H1 (cell line): ENCODE measurements around the gene SOX1. TPM values are rescaled to one million over a fixed set of nuclear protein-coding genes. Genes with fewer than 3 reads are reported as not detected.
A peak's percentile ranks its signal among the peaks of the same experiment; 100 is the strongest.

Source experiments
- CTCF ChIA-PET: fragments of 300-600 bp; sonication (Branson Sonifier 250); formaldehyde crosslinking; loops from one replicate; lab custom pipeline; 2021; ENCODE audit not compliant: partially characterized antibody; lab: Charles Lee
- POLR2A ChIA-PET: fragments of 300-600 bp; sonication (Branson Sonifier 250); formaldehyde crosslinking; loops from one replicate; lab custom pipeline; 2021; ENCODE audit warnings: inconsistent platforms; ENCODE audit not compliant: partially characterized antibody; lab: Charles Lee
- DNase-seq, 2 experiments: peaks; one replicate each; pipeline versions ENCODE4 v3.0.0 to v3.0.0-alpha.2; 2010 to 2022; ENCODE audit warnings: low spot score in 2 of 2, low read depth in 1 of 2, mixed read lengths in 1 of 2
- FAIRE-seq: peaks from 2 replicates; lab custom pipeline; 2011; peaks lifted over from hg19 to GRCh38; lab: Jason Lieb, UNC
- H2AFZ ChIP-seq: 2 replicates; pipeline ENCODE4 v1.8.1; 2012; ENCODE audit warnings: low read length, inconsistent platforms
- H2AK5ac ChIP-seq: 2 replicates; pipeline ENCODE4 v1.6.1; 2013; ENCODE audit warnings: low read depth, low read length
- H2BK120ac ChIP-seq: replicated peaks from 2 replicates; pipeline ENCODE3; 2013; ENCODE audit warnings: low read depth, low read length, inconsistent platforms
- H2BK12ac ChIP-seq: 2 replicates; pipeline ENCODE4 v1.6.1; 2013; ENCODE audit warnings: low read depth, low read length
- H2BK15ac ChIP-seq: 2 replicates; pipeline ENCODE4 v1.6.1; 2013; ENCODE audit warnings: low read length
- H2BK20ac ChIP-seq: 2 replicates; pipeline ENCODE4 v1.6.1; 2013; ENCODE audit warnings: low read length
- H2BK5ac ChIP-seq: 2 replicates; pipeline ENCODE4 v1.6.1; 2013; ENCODE audit warnings: low read depth, low read length
- H3K14ac ChIP-seq: 2 replicates; pipeline ENCODE4 v1.6.1; 2013; ENCODE audit warnings: inconsistent platforms; ENCODE audit not compliant: insufficient read length
- H3K18ac ChIP-seq: 2 replicates; pipeline ENCODE4 v1.6.1; 2013; ENCODE audit warnings: low read length; ENCODE audit errors: extremely low read depth
- H3K23ac ChIP-seq: 2 replicates; pipeline ENCODE4 v1.6.1; 2013; ENCODE audit warnings: inconsistent platforms; ENCODE audit not compliant: insufficient read length
- H3K23me2 ChIP-seq: 2 replicates; pipeline ENCODE4 v1.6.1; 2013; ENCODE audit warnings: low read depth, low read length
- H3K27ac ChIP-seq: 2 replicates; pipeline ENCODE4 v1.6.1; 2011; ENCODE audit warnings: low read depth, low read length, inconsistent platforms
- H3K27me3 ChIP-seq, 4 experiments: replicated peaks in 1 of 4; 1 replicate in 1 of 4; 2 replicates in 3 of 4; pipeline versions ENCODE4 v1.6.1 to v1.8.1; 2011 to 2013; ENCODE audit warnings: low read length in 3 of 4, mild to moderate bottlenecking in 3 of 4, inconsistent platforms in 2 of 4, mixed read lengths in 2 of 4, moderate library complexity in 1 of 4; ENCODE audit not compliant: control insufficient read depth in 3 of 4, insufficient read depth in 3 of 4; ENCODE audit errors: extremely low read depth in 1 of 4
- H3K36me3 ChIP-seq, 4 experiments: 2 replicates each; pipeline versions ENCODE4 v1.6.1 to v1.8.1; 2011 to 2013; ENCODE audit warnings: mild to moderate bottlenecking in 4 of 4, low read length in 3 of 4, moderate library complexity in 2 of 4, control low read depth in 1 of 4, inconsistent platforms in 1 of 4; ENCODE audit not compliant: insufficient read depth in 4 of 4, control insufficient read depth in 2 of 4
- H3K4ac ChIP-seq: replicated peaks from 2 replicates; pipeline ENCODE3; 2013; ENCODE audit warnings: low read length, low read depth, mixed read lengths, inconsistent platforms; ENCODE audit not compliant: insufficient read length
- H3K4me1 ChIP-seq, 4 experiments: replicated peaks in 1 of 4; 1 replicate in 1 of 4; 2 replicates in 3 of 4; pipeline versions ENCODE4 v1.6.1 to v1.8.1; 2011 to 2013; ENCODE audit warnings: low read length in 3 of 4, inconsistent platforms in 2 of 4, mixed read lengths in 1 of 4; ENCODE audit not compliant: insufficient read depth in 4 of 4, control insufficient read depth in 3 of 4
- H3K4me2 ChIP-seq, 2 experiments: 2 replicates each; pipeline versions ENCODE4 v1.6.1 to v1.8.1; 2011 to 2013; ENCODE audit warnings: low read depth in 2 of 2, low read length in 2 of 2, control low read depth in 1 of 2, inconsistent platforms in 1 of 2, mild to moderate bottlenecking in 1 of 2; ENCODE audit not compliant: insufficient read depth in 1 of 2
- H3K4me3 ChIP-seq, 4 experiments: fragments of 200-600, 300-600 bp in 1 of 4; sonication (generic), shearing (Covaris generic), sonication (Bioruptor Twin) in 1 of 4; 2 replicates each; pipeline versions ENCODE4 v1.5.1 to v1.8.1; 2011 to 2016; ENCODE audit warnings: low read length in 4 of 4, low read depth in 3 of 4, control low read depth in 2 of 4, inconsistent platforms in 2 of 4, mild to moderate bottlenecking in 2 of 4, mixed read lengths in 1 of 4, moderate library complexity in 1 of 4; ENCODE audit not compliant: insufficient read depth in 2 of 4; ENCODE audit errors: extremely low read depth in 1 of 4
- H3K56ac ChIP-seq: replicated peaks from 2 replicates; pipeline ENCODE3; 2013; ENCODE audit warnings: low read depth, mild to moderate bottlenecking, mixed read lengths, low read length, inconsistent platforms; ENCODE audit not compliant: insufficient read length
- H3K79me1 ChIP-seq: 2 replicates; pipeline ENCODE4 v1.6.1; 2013; ENCODE audit warnings: low read depth, low read length, control low read depth
- H3K79me2 ChIP-seq, 2 experiments: 2 replicates each; pipeline versions ENCODE4 v1.6.1 to v1.8.1; 2012 to 2013; ENCODE audit warnings: low read length in 2 of 2, mild to moderate bottlenecking in 2 of 2, inconsistent platforms in 1 of 2; ENCODE audit not compliant: insufficient read depth in 2 of 2, control insufficient read depth in 1 of 2
- H3K9ac ChIP-seq, 4 experiments: replicated peaks in 1 of 4; 1 replicate in 1 of 4; 2 replicates in 3 of 4; pipeline versions ENCODE4 v1.6.1 to v1.8.1; 2011 to 2013; ENCODE audit warnings: low read depth in 3 of 4, low read length in 3 of 4, control low read depth in 2 of 4, mild to moderate bottlenecking in 2 of 4, moderate library complexity in 2 of 4, inconsistent platforms in 1 of 4; ENCODE audit errors: extremely low read depth in 1 of 4
- H3K9me3 ChIP-seq, 2 experiments: 2 replicates each; pipeline versions ENCODE4 v1.6.1 to v1.8.1; 2012 to 2013; ENCODE audit warnings: mild to moderate bottlenecking in 2 of 2, moderate library complexity in 2 of 2, control low read depth in 1 of 2, inconsistent platforms in 1 of 2, low read depth in 1 of 2, low read length in 1 of 2, mixed read lengths in 1 of 2; ENCODE audit not compliant: insufficient read depth in 2 of 2
- H4K20me1 ChIP-seq, 2 experiments: replicated peaks in 1 of 2; 2 replicates each; pipeline versions ENCODE3 to v1.8.1; 2011 to 2013; ENCODE audit warnings: inconsistent platforms in 2 of 2, low read length in 2 of 2, mild to moderate bottlenecking in 1 of 2; ENCODE audit not compliant: insufficient read depth in 2 of 2, control insufficient read depth in 1 of 2
- H4K5ac ChIP-seq: 2 replicates; pipeline ENCODE4 v1.6.1; 2013; ENCODE audit warnings: low read length, low read depth, mixed read lengths, inconsistent platforms; ENCODE audit not compliant: insufficient read length
- H4K8ac ChIP-seq: 2 replicates; pipeline ENCODE4 v1.8.0; 2013; ENCODE audit warnings: mild to moderate bottlenecking, moderate library complexity, low read length, inconsistent platforms; ENCODE audit not compliant: insufficient read depth; ENCODE audit errors: extremely low read depth
- H4K91ac ChIP-seq: replicated peaks from 2 replicates; pipeline ENCODE3; 2013; ENCODE audit warnings: low read length, mixed read lengths, inconsistent platforms; ENCODE audit not compliant: insufficient read length
- BACH1 ChIP-seq: IDR thresholded peaks from 2 replicates; pipeline ENCODE4 v1.6.1; 2012; ENCODE audit warnings: low read length, improper control_type of control experiment
- BRCA1 ChIP-seq: IDR thresholded peaks from 2 replicates; pipeline ENCODE4 v1.6.1; 2012; ENCODE audit warnings: low read depth, low read length, improper control_type of control experiment
- EZH2 ChIP-seq: fragments of 200-600 bp; sonication (generic); IDR thresholded peaks from 2 replicates; pipeline ENCODE4 v1.7.1; 2012; ENCODE audit warnings: low read depth, mild to moderate bottlenecking, moderate library complexity, low read length, inconsistent platforms; ENCODE audit not compliant: severe bottlenecking
- GABPA ChIP-seq: IDR thresholded peaks from 2 replicates; pipeline ENCODE4 v1.6.1; 2011; ENCODE audit warnings: mild to moderate bottlenecking, low read length, moderate library complexity, borderline replicate concordance; ENCODE audit not compliant: insufficient read depth
- KDM4A ChIP-seq: IDR thresholded peaks from one replicate; pipeline ENCODE4 v1.7.1; 2012; ENCODE audit warnings: low read depth, mild to moderate bottlenecking, moderate library complexity, low read length, inconsistent platforms; ENCODE audit not compliant: severe bottlenecking
- MAFK ChIP-seq: IDR thresholded peaks from 2 replicates; pipeline ENCODE4 v1.6.1; 2012; ENCODE audit warnings: low read depth, mild to moderate bottlenecking, improper control_type of control experiment, low read length
- POLR2A ChIP-seq, 2 experiments: IDR thresholded peaks; 1 replicate in 1 of 2; 2 replicates in 1 of 2; pipeline ENCODE4 v1.6.1; 2011; ENCODE audit warnings: low read depth in 2 of 2, low read length in 2 of 2, mild to moderate bottlenecking in 2 of 2; ENCODE audit errors: control extremely low read depth in 1 of 2
- SIN3A ChIP-seq, 2 experiments: IDR thresholded peaks in 1 of 2; conservative IDR thresholded peaks in 1 of 2; 2 replicates each; pipeline ENCODE4 v1.6.1; 2011 to 2012; ENCODE audit warnings: low read length in 2 of 2, improper control_type of control experiment in 1 of 2, low read depth in 1 of 2, mild to moderate bottlenecking in 1 of 2
- SIRT6 ChIP-seq: IDR thresholded peaks from one replicate; pipeline ENCODE4 v1.7.1; 2012; ENCODE audit warnings: low read length, inconsistent platforms
- TAF7 ChIP-seq: optimal IDR thresholded peaks from 2 replicates; pipeline ENCODE3; 2011; ENCODE audit warnings: low read depth, mild to moderate bottlenecking, inconsistent platforms, low read length, moderate library complexity, borderline replicate concordance
- TEAD4 ChIP-seq: IDR thresholded peaks from 2 replicates; pipeline ENCODE4 v1.6.1; 2012; ENCODE audit warnings: low read depth, low read length, inconsistent platforms, mixed read lengths
- WGBS, 2 experiments: shearing (Covaris generic) in 1 of 2; methylation state at CpG; one replicate each; pipeline versions ENCODE4 v1.1.6 to v1.1.7; 2013 to 2015; ENCODE audit warnings: low lambda C conversion rate in 2 of 2, mixed read lengths in 2 of 2, inconsistent platforms in 1 of 2, low coverage in 1 of 2, missing lambda C conversion rate in 1 of 2; ENCODE audit not compliant: insufficient replicate concordance in 2 of 2, insufficient coverage in 1 of 2, insufficient read length in 1 of 2; ENCODE audit errors: extremely low coverage in 1 of 2, missing lambda C conversion rate in 1 of 2; 5-methylcytosine and 5-hydroxymethylcytosine counted together
- polyA plus RNA-seq, 7 experiments: library from polyadenylated mRNA; depleted of rRNA in 3 of 7; stranded (reverse) in 5 of 7; unstranded in 2 of 7; fragments of >200 nt in 5 of 7; fragments of 200-250 nt in 2 of 7; gene quantifications; 1 replicate in 5 of 7; 2 replicates in 1 of 7; 4 replicates in 1 of 7; pipeline versions ENCODE4 v1.2.1 to v1.2.3, GENCODE V29; 2011 to 2013; ENCODE audit warnings: missing spikeins in 2 of 7, mixed read lengths in 2 of 7
- total RNA-seq: library from RNA; stranded (reverse); fragmentation: NEBNext Ultra II Directional; extraction: Animal tissue kit (Norgen Biotek cat#: 25700); gene quantifications from 2 replicates; pipeline ENCODE4 v1.2.1, GENCODE V29; 2021

The SOX1 gene
- total and polyA plus RNA-seq, 2 of the 8 experiments (the other 6 are each of a cell fraction or from before 2014, with no cell fraction given) = 0.03 to 0.09 TPM

DNA sequence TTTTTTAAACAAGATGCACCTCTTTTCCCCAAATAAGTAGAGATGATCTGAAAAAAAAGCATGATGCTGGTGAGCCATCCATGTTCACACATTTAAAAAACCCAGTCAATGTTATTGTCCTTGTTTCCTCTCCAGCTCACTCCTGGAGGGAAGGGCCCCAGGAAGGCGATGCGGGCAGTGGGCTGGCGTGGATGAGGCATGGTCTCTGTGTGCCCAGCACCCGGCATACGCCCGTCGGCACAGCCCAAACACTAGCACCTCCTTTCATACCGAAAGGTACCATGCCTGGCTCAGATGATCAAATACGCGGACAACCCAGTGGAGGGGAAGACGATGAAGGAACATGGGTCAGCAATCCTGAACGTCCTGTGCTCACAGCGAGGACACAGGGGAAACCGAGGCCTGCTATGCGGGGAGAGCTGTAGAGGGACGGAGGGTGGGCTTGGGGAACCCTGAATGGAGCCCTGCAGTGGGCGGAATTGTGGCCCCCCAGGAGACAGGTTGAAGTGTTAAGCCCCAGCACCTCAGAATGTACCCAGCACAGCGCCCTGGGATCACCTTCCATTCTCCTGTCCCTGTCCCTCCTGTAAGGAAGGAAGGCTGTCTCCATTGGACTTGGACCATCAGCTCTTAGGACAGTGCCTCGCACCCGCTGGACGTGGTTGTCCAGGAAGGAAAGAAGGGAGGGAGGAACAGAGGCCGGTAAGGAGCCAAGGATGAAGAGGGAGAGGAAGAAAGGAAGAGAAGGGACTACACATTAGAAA, 49.4 kb downstream of the SOX1 start:
- H3K4me3 ChIP-seq = no peak overlapping the region
- H3K23me2 ChIP-seq = peaks cover 2% of the 10 kb centered on the region; the same call in 1 of the 2 replicates
- DNase-seq = no peak
- H4K20me1 ChIP-seq = peaks cover 0 to 5% of the 10 kb centered on the region in 2 experiments
- no peak overlapping the region for H2BK120ac ChIP-seq
- no peak overlapping the region for H2BK12ac ChIP-seq
- no peaks in the 10 kb centered on the region for H3K9me3 ChIP-seq
- 0 out of 7 replicates have a peak, but pooled peaks cover 0 to 3% (median 0%) of the 10 kb centered on the region in 4 experiments for H3K4me1 ChIP-seq
- H3K14ac ChIP-seq = no peak overlapping the region
- WGBS, 2 experiments = 87% methylated on average over 18 of the region's 22 CpGs; no CpG with 5 or more reads in 1 of the 2 experiments
- H3K23ac ChIP-seq = no peak overlapping the region
- no peak for FAIRE-seq
- no peaks in the 10 kb centered on the region for H3K79me2 ChIP-seq
- ChIA-PET CTCF (interaction anchor here (0.8 to 1.4 kb wide), 3 partner anchors 9 to 14 kb away, joined by 3 read pairs; no protein-coding TSS in a partner anchor), POLR2A (no interaction called here)
- H3K27me3 ChIP-seq = peaks cover 0 to 4% (median 2%) of the 10 kb centered on the region in 4 experiments; a peak in 4 of 7 replicates
- H3K36me3 ChIP-seq = no peaks in the 10 kb centered on the region
- no peaks in the 10 kb centered on the region for H3K79me1 ChIP-seq
- no peak overlapping the region; the same call in 1 of the 2 replicates for H2AFZ ChIP-seq
- H2AK5ac ChIP-seq = 0 out of 2 replicates have a peak overlapping the region, but pooled peaks have one; percentile 33
- H3K4ac ChIP-seq = no peak overlapping the region
- H2BK15ac ChIP-seq = no peak overlapping the region
- no peak overlapping the region for H3K27ac ChIP-seq
- no peak overlapping the region for H3K9ac ChIP-seq
- no peak overlapping the region for H3K4me2 ChIP-seq
- H3K18ac ChIP-seq = no peak overlapping the region
- H2BK5ac ChIP-seq = no peak overlapping the region
- no peak overlapping the region for H2BK20ac ChIP-seq
- no peak overlapping the region for H4K5ac ChIP-seq
- H4K91ac ChIP-seq = no peak overlapping the region
- H3K56ac ChIP-seq = no peak overlapping the region
- no peak overlapping the region for H4K8ac ChIP-seq
- TF ChIP-seq TAF7 = no peak
- no peak for TF ChIP-seq GABPA
- no peak for TF ChIP-seq BRCA1
- TF ChIP-seq MAFK = no peak
- TF ChIP-seq EZH2 = no peak
- no peak for TF ChIP-seq BACH1
- TF ChIP-seq POLR2A (IDR thresholded peaks at IDR 0.05; ENCODE audit: control extremely low read depth in 1 of 2, low read depth in 2 of 2, low read length in 2 of 2) = no peak
- TF ChIP-seq SIRT6 = no peak
- no peak for TF ChIP-seq SIN3A (conservative IDR thresholded peaks at IDR 0.05 in 1 of 2, IDR thresholded peaks at IDR 0.05 in 1 of 2; ENCODE audit: low read depth in 1 of 2, low read length in 2 of 2)
- TF ChIP-seq TEAD4 = no peak
- TF ChIP-seq KDM4A = no peak
